ENCODE data around the gene BUD23.
"Not testable (repeated sequence)": the region's sequence is repeated elsewhere in the genome, so short reads cannot be mapped to it uniquely, and the experiment has no call there.

BUD23 gene

GRCh38 chr7:73647725-73648592 lies 35.4 kb upstream of the BUD23 start:
- peaks cover 12 to 17% of the 10 kb centered on the region in 2 donors for H3K27me3 ChIP-seq (ENCODE audit: control insufficient read depth in 2 of 2, insufficient read depth in 2 of 2, low read length in 2 of 2)
- peaks cover 9 to 11% of the 10 kb centered on the region in 2 donors for H3K4me1 ChIP-seq (ENCODE audit: control insufficient read depth in 2 of 2, insufficient read depth in 2 of 2, low read length in 2 of 2)
- H3K27ac ChIP-seq (ENCODE audit: low read depth in 2 of 2, low read length in 2 of 2): no peak overlapping the region
- H3K9ac ChIP-seq (ENCODE audit: low read depth in 1 of 2, low read length in 2 of 2): peak overlapping the region in 1 of 2 donors; percentile 56
- peak overlapping the region; percentile 20 to 27 for H3K4me3 ChIP-seq (ENCODE audit: low read length in 2 of 2)
- no peaks in the 10 kb centered on the region for H3K9me3 ChIP-seq (ENCODE audit: control insufficient read depth in 2 of 2, low read length in 2 of 2)
- no peaks in the 10 kb centered on the region for H3K36me3 ChIP-seq (ENCODE audit: control insufficient read depth in 2 of 2, insufficient read depth in 2 of 2, low read length in 2 of 2)

DNA sequence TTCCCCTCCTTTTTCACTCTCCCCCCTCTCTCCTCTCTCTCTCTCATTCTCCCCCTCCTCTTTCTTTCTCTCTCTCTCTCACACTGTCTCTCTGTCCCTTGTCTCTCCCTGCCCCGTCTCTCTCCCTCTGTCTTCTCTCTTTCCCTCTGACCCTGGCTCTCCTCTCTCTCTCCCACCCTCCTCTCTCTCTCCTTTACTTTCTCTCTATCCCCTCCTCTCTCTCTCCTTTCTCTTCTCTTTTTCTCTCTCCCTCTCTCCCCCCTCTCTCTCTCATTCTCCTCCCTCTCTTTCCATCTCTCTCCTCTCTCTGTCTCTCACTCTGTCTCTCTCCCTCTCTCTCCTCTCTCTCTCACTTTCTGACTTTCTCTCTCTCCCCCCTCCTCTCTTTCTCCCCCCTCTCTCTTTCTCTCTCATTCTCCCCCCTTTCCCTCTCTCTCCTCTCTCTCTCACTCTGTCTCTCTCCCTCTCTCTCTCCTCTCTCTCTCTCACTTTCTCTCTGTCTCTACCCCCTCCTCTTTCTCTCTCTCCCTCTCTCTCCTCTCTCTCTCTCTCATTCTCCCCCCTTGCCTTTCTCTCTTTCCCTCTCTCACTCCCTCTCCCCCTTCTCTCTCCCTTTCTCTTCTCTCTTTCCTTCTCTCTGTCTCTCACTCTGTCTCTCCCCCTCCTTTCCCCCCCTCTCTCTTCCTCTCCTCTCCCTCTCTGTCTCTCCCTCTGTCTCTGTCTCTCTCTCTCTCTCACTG lies 34.6 kb upstream of the BUD23 start:
- peak overlapping the region in 1 of 2 donors; percentile 56 for H3K9ac ChIP-seq (ENCODE audit: low read depth in 1 of 2, low read length in 2 of 2)
- no peaks in the 10 kb centered on the region for H3K9me3 ChIP-seq (ENCODE audit: control insufficient read depth in 2 of 2, low read length in 2 of 2)
- peaks cover 12 to 17% of the 10 kb centered on the region in 2 donors for H3K27me3 ChIP-seq (ENCODE audit: control insufficient read depth in 2 of 2, insufficient read depth in 2 of 2, low read length in 2 of 2)
- no peak overlapping the region for H3K27ac ChIP-seq (ENCODE audit: low read depth in 2 of 2, low read length in 2 of 2)
- H3K36me3 ChIP-seq (ENCODE audit: control insufficient read depth in 2 of 2, insufficient read depth in 2 of 2, low read length in 2 of 2): no peaks in the 10 kb centered on the region
- peaks cover 9 to 11% of the 10 kb centered on the region in 2 donors for H3K4me1 ChIP-seq (ENCODE audit: control insufficient read depth in 2 of 2, insufficient read depth in 2 of 2, low read length in 2 of 2)
- H3K4me3 ChIP-seq (ENCODE audit: low read length in 2 of 2): no peak overlapping the region

DNA sequence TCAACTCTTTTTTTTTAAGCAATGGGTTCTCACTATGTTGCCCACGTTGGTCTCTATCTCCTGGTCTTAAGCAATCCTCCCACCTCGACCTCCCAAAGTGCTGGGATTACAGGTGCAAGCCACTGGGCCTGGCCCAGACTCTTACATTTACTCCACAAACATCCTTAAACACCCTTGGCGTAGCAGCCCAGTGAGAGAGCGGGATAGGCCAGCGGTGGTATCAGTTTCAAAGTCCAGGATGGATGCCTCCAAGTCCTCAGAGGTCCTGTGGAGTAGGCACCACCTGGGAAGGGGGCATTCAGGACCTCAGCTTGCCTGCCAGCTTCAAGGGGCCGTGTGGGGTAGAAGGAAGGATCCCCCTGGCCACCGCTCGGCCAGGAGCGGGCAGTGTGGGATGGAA lies 33.8 kb upstream of the BUD23 start:
- H3K36me3 ChIP-seq (ENCODE audit: control insufficient read depth in 2 of 2, insufficient read depth in 2 of 2, low read length in 2 of 2): no peaks in the 10 kb centered on the region
- H3K4me1 ChIP-seq (ENCODE audit: control insufficient read depth in 2 of 2, insufficient read depth in 2 of 2, low read length in 2 of 2): peaks cover 9 to 11% of the 10 kb centered on the region in 2 donors
- no peak overlapping the region for H3K27ac ChIP-seq (ENCODE audit: low read depth in 2 of 2, low read length in 2 of 2)
- H3K27me3 ChIP-seq (ENCODE audit: control insufficient read depth in 2 of 2, insufficient read depth in 2 of 2, low read length in 2 of 2): peaks cover 12 to 17% of the 10 kb centered on the region in 2 donors
- H3K4me3 ChIP-seq (ENCODE audit: low read length in 2 of 2): no peak overlapping the region
- no peaks in the 10 kb centered on the region for H3K9me3 ChIP-seq (ENCODE audit: control insufficient read depth in 2 of 2, low read length in 2 of 2)
- H3K9ac ChIP-seq (ENCODE audit: low read depth in 1 of 2, low read length in 2 of 2): no peak overlapping the region

DNA sequence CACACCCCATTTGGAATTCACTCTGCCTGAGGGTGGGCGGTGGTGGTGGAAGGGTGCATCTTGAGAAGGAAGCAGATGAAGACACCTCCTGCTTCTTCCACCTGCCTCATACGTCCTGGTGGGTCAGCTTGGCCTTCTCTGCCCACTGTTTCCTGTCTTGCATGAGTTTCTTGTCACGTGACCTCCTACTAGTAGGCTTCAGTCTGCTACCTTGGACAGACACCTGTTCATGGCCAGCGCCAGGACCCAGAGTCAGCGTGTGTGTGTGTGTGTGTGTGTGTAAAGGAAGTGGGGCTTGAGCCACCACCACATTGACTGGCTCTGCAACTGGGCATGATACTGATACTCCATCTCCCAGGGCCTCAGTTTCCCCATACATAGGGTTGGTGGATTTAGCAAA lies 32.9 kb upstream of the BUD23 start:
- Histone ChIP-seq H3K4me1 (ENCODE audit: control insufficient read depth in 2 of 2, insufficient read depth in 2 of 2, low read length in 2 of 2) (peaks cover 9 to 11% of the 10 kb centered on the region in 2 donors), H3K27me3 (ENCODE audit: control insufficient read depth in 2 of 2, insufficient read depth in 2 of 2, low read length in 2 of 2) (peaks cover 12 to 16% of the 10 kb centered on the region in 2 donors), H3K36me3 (ENCODE audit: control insufficient read depth in 2 of 2, insufficient read depth in 2 of 2, low read length in 2 of 2) (no peaks in the 10 kb centered on the region)

GRCh38 chr7:73652541-73652949 lies 30.9 kb upstream of the BUD23 start:
- H3K27me3 ChIP-seq (ENCODE audit: control insufficient read depth in 2 of 2, insufficient read depth in 2 of 2, low read length in 2 of 2): peaks cover 8 to 12% of the 10 kb centered on the region in 2 donors
- H3K4me1 ChIP-seq (ENCODE audit: control insufficient read depth in 2 of 2, insufficient read depth in 2 of 2, low read length in 2 of 2): peaks cover 6 to 11% of the 10 kb centered on the region in 2 donors
- H3K9me3 ChIP-seq (ENCODE audit: control insufficient read depth in 2 of 2, low read length in 2 of 2): no peaks in the 10 kb centered on the region
- H3K27ac ChIP-seq (ENCODE audit: low read depth in 2 of 2, low read length in 2 of 2): no peak overlapping the region
- no peak overlapping the region for H3K9ac ChIP-seq (ENCODE audit: low read depth in 1 of 2, low read length in 2 of 2)
- H3K36me3 ChIP-seq (ENCODE audit: control insufficient read depth in 2 of 2, insufficient read depth in 2 of 2, low read length in 2 of 2): no peaks in the 10 kb centered on the region
- no peak overlapping the region for H3K4me3 ChIP-seq (ENCODE audit: low read length in 2 of 2)

More for the DNA sequence above, 32.9 kb upstream of the BUD23 start:
- H3K27ac ChIP-seq (ENCODE audit: low read depth in 2 of 2, low read length in 2 of 2): no peak overlapping the region
- no peak overlapping the region for H3K9ac ChIP-seq (ENCODE audit: low read depth in 1 of 2, low read length in 2 of 2)
- no peak overlapping the region for H3K4me3 ChIP-seq (ENCODE audit: low read length in 2 of 2)
- no peaks in the 10 kb centered on the region for H3K9me3 ChIP-seq (ENCODE audit: control insufficient read depth in 2 of 2, low read length in 2 of 2)

- not testable (repeated sequence) for H3K4me1 ChIP-seq (ENCODE audit: control insufficient read depth in 2 of 2, insufficient read depth in 2 of 2, low read length in 2 of 2); H3K27ac ChIP-seq (ENCODE audit: low read depth in 2 of 2, low read length in 2 of 2); H3K9ac ChIP-seq (ENCODE audit: low read depth in 1 of 2, low read length in 2 of 2); H3K27me3 ChIP-seq (ENCODE audit: control insufficient read depth in 2 of 2, insufficient read depth in 2 of 2, low read length in 2 of 2); H3K9me3 ChIP-seq (ENCODE audit: control insufficient read depth in 2 of 2, low read length in 2 of 2); H3K4me3 ChIP-seq (ENCODE audit: low read length in 2 of 2); H3K36me3 ChIP-seq (ENCODE audit: control insufficient read depth in 2 of 2, insufficient read depth in 2 of 2, low read length in 2 of 2)
These were observed 28.1 kb upstream of the BUD23 start for GRCh38 chr7:73655309-73655708.

DNA sequence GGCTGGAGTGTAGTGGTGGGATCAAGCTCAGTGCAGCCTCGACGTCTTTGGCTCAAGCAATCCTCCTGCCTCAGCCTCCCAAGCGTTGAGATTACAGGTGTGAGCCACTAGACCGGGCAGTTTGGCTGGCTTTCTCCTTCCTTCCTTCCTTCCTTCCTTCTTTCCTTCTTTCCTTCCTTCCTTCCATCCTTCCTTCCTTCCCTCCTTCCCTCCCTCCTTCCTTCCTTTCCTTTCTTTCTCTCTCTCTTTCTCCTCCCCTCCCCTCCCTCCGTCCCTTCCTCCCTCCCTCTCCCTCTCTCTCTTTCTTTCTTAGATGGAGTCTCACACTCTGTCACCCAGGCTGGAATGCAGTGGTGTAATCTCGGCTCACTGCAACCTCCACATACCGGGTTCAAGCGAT lies 23.4 kb upstream of the BUD23 start:
- Histone ChIP-seq H3K4me3 (ENCODE audit: low read length in 2 of 2) (no peak overlapping the region), H3K9ac (ENCODE audit: low read depth in 1 of 2, low read length in 2 of 2) (no peak overlapping the region), H3K27ac (ENCODE audit: low read depth in 2 of 2, low read length in 2 of 2) (no peak overlapping the region), H3K4me1 (ENCODE audit: control insufficient read depth in 2 of 2, insufficient read depth in 2 of 2, low read length in 2 of 2) (peaks cover 3% of the 10 kb centered on the region in 2 donors), H3K36me3 (ENCODE audit: control insufficient read depth in 2 of 2, insufficient read depth in 2 of 2, low read length in 2 of 2) (no peaks in the 10 kb centered on the region), H3K9me3 (ENCODE audit: control insufficient read depth in 2 of 2, low read length in 2 of 2) (no peaks in the 10 kb centered on the region), H3K27me3 (ENCODE audit: control insufficient read depth in 2 of 2, insufficient read depth in 2 of 2, low read length in 2 of 2) (no peaks in the 10 kb centered on the region)

- not testable (repeated sequence) for H3K36me3 ChIP-seq (ENCODE audit: control insufficient read depth in 2 of 2, insufficient read depth in 2 of 2, low read length in 2 of 2); H3K27ac ChIP-seq (ENCODE audit: low read depth in 2 of 2, low read length in 2 of 2); H3K9me3 ChIP-seq (ENCODE audit: control insufficient read depth in 2 of 2, low read length in 2 of 2); H3K4me1 ChIP-seq (ENCODE audit: control insufficient read depth in 2 of 2, insufficient read depth in 2 of 2, low read length in 2 of 2); H3K4me3 ChIP-seq (ENCODE audit: low read length in 2 of 2); H3K27me3 ChIP-seq (ENCODE audit: control insufficient read depth in 2 of 2, insufficient read depth in 2 of 2, low read length in 2 of 2); H3K9ac ChIP-seq (ENCODE audit: low read depth in 1 of 2, low read length in 2 of 2)
These were observed 22.8 kb upstream of the BUD23 start for GRCh38 chr7:73660594-73660993.

GRCh38 chr7:73663033-73663432 lies 20.4 kb upstream of the BUD23 start:
- Histone ChIP-seq H3K4me3 (ENCODE audit: low read length in 2 of 2) (no peak overlapping the region), H3K9me3 (ENCODE audit: control insufficient read depth in 2 of 2, low read length in 2 of 2) (no peaks in the 10 kb centered on the region), H3K27me3 (ENCODE audit: control insufficient read depth in 2 of 2, insufficient read depth in 2 of 2, low read length in 2 of 2) (no peaks in the 10 kb centered on the region), H3K36me3 (ENCODE audit: control insufficient read depth in 2 of 2, insufficient read depth in 2 of 2, low read length in 2 of 2) (no peaks in the 10 kb centered on the region), H3K4me1 (ENCODE audit: control insufficient read depth in 2 of 2, insufficient read depth in 2 of 2, low read length in 2 of 2) (peaks cover 6 to 9% of the 10 kb centered on the region in 2 donors), H3K9ac (ENCODE audit: low read depth in 1 of 2, low read length in 2 of 2) (no peak overlapping the region), H3K27ac (ENCODE audit: low read depth in 2 of 2, low read length in 2 of 2) (no peak overlapping the region)
